HG03432 (cell line): ENCODE data around the gene MAP3K12.
"Not testable (repeated sequence)": the region's sequence is repeated elsewhere in the genome, so short reads cannot be mapped to it uniquely, and the experiment has no call there.

ENCODE experiments used
- ATAC-seq: cut with Tn5 transposase; IDR thresholded peaks from one replicate; pipeline ENCODE4 v1.9.1; 2021; ENCODE audit warnings: mild to moderate bottlenecking, moderate library complexity; ENCODE audit not compliant: unreplicated experiment

MAP3K12 gene, protein sequence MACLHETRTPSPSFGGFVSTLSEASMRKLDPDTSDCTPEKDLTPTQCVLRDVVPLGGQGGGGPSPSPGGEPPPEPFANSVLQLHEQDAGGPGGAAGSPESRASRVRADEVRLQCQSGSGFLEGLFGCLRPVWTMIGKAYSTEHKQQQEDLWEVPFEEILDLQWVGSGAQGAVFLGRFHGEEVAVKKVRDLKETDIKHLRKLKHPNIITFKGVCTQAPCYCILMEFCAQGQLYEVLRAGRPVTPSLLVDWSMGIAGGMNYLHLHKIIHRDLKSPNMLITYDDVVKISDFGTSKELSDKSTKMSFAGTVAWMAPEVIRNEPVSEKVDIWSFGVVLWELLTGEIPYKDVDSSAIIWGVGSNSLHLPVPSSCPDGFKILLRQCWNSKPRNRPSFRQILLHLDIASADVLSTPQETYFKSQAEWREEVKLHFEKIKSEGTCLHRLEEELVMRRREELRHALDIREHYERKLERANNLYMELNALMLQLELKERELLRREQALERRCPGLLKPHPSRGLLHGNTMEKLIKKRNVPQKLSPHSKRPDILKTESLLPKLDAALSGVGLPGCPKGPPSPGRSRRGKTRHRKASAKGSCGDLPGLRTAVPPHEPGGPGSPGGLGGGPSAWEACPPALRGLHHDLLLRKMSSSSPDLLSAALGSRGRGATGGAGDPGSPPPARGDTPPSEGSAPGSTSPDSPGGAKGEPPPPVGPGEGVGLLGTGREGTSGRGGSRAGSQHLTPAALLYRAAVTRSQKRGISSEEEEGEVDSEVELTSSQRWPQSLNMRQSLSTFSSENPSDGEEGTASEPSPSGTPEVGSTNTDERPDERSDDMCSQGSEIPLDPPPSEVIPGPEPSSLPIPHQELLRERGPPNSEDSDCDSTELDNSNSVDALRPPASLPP

DNA sequence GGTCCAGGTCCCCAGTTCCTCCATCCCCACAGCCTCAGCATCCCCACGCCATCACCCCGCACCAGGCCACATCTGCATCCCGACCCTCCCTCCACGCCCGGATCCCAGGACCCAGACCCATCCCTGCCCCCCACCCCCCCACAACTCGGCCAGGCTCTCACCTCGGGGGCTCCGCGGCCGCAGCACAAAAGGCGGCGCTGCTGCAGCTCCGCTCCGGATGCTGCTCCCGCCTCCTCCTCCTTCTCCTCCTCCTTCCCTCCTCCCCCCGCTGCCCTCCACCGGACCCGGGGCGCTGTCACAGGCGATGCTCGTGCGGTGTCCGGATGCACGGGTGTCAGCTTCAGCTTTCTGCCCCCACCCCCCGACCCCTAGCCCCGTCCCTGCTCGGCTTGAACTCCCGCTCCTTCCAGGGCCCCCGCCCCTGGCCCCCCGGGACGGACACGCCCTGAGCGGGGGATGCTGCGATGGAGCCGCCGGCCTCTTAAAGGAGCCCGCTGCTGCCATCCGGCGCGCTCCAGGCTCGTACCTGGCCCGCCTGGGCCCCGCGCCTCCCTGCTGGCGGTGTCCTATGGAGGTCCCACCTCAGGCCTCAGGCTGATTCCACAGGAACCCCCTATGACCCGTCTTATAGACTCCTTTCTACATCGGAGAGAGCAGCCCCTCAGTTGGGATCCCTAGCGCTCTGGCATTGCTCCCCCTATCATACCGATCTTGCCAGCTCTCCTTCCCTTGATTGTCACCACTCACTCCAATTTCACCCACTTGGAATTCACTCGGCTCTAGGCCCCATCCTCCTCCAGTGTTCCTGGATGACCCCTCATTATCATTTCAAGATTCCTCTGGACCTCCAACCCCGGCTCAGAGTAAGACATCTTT lies at the start of gene MAP3K12:
MAP3K12 (minus strand) TSS at position 193 of the 876 bp plus-strand sequence. CDS start 12,067 bp downstream, outside the sequence.
- no peak for ATAC-seq

DNA sequence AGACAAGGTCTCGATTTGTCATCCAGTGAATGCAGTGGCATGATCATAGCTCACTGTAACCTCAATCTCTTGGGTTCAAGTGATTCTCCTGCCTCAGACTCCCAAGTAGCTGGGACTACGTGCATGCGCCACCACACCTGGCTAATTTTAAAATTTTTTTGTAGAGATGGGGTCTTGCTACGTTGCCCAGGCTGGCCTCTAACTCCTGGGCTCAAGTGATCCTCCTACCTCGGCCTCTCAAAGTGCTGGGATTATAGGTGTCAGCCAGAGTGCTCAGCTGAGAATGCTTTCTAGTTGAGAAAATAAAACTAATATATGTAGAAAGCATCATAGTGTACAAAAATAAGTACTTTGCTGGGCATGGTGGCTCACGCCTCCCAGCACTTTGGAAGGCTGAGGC lies 49.1 kb upstream of the MAP3K12 start:
- not testable (repeated sequence) for ATAC-seq

DNA sequence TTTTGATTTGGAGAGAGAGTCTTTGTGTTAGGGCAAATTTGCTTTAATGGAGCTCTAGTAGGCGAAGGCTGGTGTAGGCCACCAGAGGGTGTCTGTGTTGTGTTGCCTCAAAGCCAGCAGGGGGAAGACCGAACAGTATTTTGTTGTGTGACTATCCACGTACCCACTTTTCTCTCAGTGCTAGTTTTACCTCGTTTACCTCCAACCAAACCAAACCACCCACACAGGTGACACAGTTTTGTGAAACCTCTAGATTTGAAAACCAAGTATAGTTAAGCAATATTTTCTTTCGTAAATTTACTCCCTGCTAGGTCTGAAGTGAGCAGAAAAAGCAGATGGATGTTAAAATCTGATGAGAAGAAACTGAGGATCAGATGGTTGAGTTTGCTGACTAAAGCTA lies 44.3 kb upstream of the MAP3K12 start:
- peak; percentile 78 for ATAC-seq

DNA sequence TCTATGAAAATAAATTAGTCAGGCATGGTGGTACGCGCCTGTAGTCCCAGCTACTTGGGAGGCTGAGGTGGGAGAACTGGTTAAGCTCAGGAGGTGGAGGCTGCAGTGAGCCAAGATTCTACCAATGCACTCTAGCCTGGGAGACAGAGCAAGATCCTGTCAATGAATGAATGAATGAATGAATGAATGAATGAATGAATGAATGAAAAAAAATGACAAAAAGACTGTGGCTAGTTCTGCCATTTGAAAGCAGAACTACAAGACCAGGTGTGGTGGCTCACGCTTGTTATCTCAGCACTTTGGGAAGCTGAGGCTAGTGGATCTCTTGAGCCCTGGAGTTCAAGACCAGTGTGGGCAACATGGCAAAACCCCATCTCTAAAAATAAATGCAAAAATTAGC lies 40.3 kb upstream of the MAP3K12 start:
- ATAC-seq, result no peak

DNA sequence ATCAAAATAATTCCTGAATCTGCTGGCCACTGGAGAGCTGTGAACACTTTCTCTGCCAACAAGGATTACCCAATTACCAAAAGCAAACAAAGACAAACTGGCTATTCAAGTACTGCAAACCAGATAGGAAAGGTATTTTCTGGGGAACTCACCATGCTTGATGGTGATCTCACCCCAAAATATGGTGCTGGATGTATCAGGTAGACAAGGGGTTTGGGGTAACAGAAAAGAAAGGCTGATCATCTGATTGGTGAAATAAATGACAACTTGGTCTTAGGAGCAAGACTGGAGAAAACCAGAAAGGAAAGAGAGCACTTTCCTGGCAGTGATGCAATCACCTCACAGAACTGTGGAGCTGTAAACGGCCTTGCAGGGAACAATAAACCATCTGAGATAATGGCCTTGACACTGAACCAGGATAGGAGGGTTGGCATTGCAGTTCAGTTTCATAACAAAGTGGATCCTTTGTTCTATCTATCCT lies 39.0 kb upstream of the MAP3K12 start:
- ATAC-seq, result no peak

DNA sequence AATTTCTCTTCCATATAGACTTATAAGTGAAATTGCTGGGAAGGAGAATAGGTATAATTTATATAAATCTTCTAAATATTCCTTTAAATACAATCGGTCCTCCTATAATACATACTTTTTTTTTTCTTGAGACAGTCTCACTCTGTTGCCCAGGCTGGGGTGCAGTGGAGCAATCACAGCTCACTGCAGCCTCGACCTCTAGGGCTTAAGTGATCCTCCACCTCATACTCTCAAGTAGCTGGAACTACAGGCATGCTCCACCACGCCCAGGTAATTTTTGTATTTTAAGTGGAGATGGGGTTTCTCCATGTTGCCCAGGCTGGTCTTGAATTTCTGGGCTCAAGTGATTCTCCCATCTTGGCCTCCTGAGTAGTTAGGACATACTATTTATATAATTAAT lies 37.7 kb upstream of the MAP3K12 start:
- no peak for ATAC-seq

DNA sequence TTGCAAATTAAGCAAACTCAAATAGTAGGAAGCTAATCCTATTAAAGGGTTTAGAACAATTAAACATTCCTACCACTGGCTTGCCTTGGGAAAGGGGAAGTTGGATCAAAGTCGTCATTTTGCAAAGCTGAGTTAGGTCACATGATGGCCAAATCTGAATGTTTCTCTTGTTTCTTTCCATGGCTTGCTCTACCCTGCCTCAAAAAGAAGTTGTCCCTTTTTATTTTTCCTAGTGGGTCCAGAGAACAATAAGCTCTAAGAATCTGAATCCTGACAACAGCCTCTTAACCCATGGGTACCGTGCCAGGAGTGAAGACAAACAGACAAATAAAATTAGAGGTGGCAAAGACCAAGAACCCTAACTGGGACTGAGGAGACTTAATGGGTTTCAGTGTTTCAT lies 34.2 kb upstream of the MAP3K12 start:
- ATAC-seq, result no peak

DNA sequence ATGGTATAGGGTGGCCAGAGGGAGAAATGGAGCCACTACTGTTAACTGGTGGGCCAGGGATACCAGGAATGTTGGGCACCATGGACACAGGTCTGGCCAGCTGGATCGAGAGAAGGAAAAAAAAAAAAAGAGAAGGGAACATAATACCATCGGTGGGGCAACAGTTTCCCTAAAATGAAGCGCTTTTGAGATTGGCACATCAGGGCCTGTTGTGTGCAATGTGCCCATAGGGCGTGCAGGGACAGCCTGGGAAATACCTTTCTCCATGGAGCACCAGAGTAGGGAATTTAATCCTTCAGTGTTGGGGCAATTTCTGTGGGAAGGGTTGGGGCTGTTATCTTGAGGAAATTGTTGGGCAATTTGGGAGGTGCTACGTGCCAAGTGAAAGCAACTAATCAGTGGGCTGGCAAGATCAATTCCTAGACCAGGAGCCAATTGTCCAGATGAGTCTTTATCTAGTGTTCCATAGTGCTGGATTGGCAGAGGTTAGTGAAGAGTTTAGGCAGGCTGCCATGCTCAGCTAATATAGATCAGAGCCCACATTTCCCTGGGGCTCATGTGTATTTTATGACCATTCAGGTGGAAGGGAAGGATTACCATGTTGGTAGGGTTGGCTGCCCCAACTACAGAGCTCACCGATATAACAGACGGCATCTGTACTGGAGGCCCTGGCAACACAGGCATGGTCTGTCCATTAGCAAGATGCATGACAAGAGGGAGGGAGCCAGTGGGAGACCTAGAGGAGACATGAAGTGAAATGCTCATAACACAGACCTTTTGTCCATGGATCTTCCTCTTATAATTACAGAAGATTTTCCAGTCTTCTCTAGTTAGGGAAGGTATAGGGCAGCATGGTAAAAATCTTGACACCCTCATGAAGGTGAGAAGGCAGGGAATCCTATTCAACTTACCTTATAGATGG lies 33.5 kb upstream of the MAP3K12 start:
- ATAC-seq, result no peak

DNA sequence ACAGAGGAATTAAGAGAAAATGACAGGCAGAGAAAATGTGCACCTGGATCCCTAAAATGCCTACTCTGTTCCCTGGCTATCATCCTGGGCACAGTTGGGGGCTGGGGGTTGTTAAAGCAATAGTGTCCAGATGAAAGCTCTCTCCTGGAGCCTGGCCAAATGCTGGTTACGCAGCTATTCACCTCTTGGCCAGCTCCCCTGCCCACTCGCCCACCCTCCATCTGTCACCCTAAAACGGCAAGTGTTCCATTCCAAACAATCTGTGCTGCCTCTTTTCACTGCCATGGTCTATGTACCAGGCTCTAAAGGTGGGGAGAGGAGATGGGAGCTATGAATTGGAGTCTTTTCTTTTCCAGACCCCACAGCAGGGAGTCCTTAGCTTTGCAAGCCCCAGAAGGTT lies 32.8 kb upstream of the MAP3K12 start:
- no peak for ATAC-seq

DNA sequence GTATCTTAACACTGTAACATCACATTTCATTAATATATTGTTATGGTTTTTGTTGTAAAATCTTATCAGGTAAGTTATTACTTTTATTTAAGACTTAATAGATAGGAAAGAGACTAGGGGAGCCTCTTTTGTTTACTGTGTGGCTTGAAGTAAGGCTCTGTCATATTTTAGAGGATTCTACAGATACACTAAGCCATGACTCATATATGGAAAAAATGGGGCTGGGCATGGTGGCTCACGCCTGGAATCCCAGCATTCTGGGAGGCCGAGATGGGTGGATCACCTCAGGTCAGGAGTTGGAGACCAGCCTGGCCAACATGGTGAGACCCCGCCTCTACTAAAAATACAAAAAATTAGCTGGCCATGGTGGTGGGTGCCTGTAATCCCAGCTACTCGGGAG lies 31.7 kb upstream of the MAP3K12 start:
- no peak for ATAC-seq

DNA sequence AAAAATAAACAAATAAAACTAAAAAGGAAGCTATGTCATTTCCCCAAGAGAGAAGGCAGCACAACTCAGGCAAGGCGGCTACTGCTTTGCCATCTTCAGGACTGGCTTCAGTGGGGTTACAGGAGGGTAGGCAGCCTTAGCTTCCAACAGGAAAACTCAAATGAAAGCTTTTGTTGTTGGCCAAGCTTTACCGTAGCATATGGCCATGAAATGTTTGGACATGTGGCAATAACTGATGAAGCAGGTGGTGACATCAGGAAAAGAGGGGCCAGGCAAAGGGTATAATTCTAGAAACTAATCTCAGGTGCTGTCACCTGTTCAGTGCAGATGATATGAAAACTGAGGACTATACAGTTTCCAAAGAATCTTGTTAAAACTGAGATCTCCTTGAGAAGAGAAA lies 30.8 kb upstream of the MAP3K12 start:
- ATAC-seq, result no peak

DNA sequence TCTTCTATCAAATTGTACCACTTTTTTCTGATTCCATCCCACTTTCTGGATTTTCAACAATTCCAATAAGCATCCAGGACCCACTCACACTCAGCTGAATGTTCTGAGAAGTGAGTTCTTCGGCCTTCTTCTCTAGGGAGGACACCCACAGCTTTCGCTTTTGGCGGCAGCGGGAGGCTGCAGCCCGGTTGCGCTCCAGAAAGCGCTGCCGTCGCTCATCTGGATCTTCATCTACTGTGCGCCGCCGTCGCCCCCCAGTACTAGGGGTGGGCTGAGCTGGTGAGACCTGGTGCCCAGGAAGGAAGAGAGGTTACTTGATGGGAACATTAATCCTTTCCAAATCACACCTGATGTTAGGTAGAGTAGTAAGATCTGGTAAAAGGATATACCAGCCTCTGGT lies 25.2 kb upstream of the MAP3K12 start:
- no peak for ATAC-seq

DNA sequence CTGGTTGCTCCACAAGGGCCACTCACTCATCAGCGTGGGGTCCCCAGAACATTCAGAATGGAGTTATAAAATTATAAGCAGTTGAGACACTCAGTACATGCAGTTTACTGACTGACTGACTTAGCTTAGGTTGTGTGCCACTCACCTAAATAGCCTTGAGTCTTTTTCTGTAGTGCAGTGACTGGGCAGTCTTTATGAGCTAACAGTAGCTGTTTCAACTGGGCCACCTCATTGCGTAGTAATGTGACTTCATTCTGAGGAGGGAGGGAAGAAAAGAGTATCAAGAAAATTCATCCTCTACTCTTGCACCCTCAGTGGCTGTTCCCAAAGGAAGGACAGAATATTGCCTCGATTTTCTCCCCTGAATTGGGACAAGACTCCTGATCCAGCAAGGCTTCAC lies 23.9 kb upstream of the MAP3K12 start:
- ATAC-seq, result no peak

DNA sequence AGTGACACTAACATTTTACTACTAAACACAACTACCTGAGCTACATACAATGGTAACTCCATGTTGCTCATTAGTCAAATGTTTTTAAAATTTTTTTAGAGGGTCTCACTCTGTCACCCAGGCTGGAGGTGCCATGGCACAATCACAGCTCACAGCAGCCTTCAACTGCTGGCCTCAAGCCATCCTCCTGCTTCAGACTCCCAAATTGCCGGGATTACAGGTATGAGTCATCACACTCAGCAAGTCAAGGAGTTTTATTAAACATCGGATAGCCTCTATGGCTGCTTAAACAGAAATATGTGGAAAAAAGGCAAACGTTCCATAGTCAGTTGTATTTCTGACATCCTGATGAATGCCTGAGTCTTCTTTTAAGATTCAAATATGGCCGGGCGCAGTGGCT lies 19.1 kb upstream of the MAP3K12 start:
- no peak for ATAC-seq

DNA sequence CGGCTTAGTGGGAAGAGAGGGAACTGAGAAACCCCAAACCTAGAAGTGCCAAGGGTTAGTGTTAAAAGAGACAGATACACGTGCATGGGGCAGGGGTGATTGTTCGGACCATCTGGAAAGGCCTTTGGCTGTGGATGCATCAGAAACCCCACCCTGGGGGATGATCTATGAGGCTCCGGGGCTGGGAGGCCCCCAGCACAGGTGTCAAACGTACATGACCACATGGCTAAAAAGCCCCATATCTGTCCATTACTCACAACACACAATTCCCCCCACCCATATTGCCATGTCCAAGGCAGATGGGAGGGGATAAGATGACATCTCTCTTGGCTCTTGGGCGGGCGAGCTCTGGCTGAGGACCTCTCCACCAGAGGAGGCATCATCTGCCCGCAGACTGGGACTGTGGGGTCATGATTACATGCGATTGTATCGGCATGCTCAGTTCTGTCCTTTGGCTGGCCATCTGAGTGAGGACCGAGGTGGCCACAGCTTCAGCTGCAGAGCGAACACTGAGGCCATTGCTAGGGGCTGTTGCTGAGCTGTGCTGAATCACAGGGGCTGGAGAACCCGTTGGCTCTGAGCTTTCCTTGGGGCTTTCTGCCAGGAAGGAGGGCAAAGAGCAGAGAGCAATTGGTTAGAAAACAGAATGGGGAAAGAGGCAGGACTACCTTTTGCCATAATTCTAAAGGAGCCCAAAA lies 17.6 kb upstream of the MAP3K12 start:
- ATAC-seq, result no peak

DNA sequence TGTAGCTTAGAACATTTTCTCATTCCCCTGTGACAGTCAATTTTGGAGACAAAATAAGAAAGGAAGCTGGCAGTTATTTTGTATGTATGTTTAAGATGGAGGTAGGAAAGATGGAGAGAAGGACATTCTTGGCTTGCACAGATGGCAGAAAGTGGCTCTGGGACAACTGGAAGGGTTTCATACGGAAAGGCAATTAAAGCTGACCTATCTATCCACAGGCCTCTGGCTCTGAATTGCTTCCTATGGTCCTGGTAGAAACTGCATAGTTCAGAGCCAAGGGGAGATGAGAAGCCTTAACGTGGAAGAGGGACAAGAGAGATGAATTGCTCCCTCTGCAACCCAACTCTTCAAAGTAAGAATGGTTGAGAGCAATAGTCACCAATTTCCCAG lies 16.0 kb upstream of the MAP3K12 start:
- ATAC-seq, result no peak

DNA sequence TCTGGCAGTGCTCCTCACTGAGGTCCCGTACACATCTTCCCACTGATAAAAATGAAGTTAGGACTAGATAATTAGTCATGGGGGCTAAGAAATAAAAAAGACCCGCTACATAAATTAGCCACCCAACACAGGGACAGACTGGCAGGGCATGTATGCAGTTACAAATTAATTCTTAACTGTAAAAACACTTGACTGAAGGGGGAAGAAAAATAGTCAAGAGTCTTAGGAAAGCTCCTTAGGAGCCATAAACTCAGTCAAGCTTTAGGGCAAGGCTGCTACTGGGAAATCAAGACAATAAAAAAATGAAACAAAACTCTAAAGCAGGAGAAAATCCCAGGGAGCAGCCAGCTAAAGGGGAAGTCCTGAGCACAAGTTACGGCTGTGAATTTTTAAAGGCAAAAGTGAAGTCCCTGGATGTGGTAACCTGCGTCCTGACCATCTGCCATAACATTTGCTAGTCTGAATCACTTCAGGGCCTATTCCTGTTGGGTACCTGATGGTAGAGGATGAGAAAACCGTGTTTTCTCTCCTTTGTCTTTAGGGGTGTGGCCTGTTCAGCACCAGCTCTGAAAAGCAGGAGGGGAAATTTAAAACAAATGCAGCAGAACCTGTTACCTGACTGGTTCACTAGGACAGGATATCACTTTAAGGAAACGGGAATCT lies 15.5 kb upstream of the MAP3K12 start:
- no peak for ATAC-seq

DNA sequence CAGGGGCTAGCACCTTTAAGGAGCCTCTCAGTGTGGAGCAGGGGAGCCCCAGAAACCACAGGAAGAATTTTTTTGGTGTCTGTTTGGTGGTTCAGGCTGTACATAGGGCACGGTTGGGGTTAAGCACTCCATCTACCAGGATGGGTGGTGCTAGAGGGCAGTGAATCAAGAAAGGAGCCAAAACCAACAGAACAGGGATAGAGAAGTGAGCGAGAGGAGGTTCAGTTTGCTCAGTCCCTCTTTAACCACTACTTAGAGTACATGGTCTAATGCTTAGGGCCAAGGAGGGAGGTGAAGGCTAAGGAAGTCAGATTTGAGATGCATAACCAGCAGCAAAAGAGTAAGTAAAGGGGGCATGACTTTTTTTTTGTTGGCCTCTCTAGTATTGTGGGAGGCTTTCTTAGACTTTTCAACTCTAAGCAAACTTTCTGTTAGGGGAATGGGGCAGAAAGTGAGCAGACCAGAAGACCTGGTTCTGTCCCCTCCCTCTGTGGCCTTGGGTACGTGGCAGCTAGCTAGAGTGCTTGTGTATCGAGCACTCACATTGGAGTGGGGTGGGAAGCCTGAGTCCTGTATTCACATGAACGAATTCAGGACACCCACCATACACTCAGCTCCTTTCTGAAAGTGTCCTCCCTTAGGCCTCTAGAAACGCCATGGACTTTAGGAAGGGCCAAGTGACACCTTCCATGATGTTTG lies 14.6 kb upstream of the MAP3K12 start:
- no peak for ATAC-seq
